GM19468 (cell line): Measurements from ENCODE around the gene ACTN1.

Experiments used
- ATAC-seq: cut with Tn5 transposase; IDR thresholded peaks from one replicate; pipeline ENCODE4 v1.9.1; 2021; ENCODE audit warnings: mild to moderate bottlenecking, moderate library complexity, moderate number of reproducible peaks; ENCODE audit not compliant: unreplicated experiment; ENCODE audit errors: extremely low read depth

ACTN1 gene

GRCh38 chr14:68897559-68898155, 81.4 kb downstream of the ACTN1 start:
- no peak for ATAC-seq

GRCh38 chr14:68896132-68896531, 83.0 kb downstream of the ACTN1 start:
- no peak for ATAC-seq

- ATAC-seq: no peak
Observed at GRCh38 chr14:68894802-68895703, 84.0 kb downstream of the ACTN1 start.

- no peak for ATAC-seq
Observed at GRCh38 chr14:68894123-68894522, 85.0 kb downstream of the ACTN1 start.

GRCh38 chr14:68893566-68893965, 85.5 kb downstream of the ACTN1 start:
- ATAC-seq: no peak

GRCh38 chr14:68892961-68893360, 86.1 kb downstream of the ACTN1 start:
- no peak for ATAC-seq

GRCh38 chr14:68891851-68892660, 87.0 kb downstream of the ACTN1 start:
- ATAC-seq: no peak

- ATAC-seq: no peak
Observed at GRCh38 chr14:68890173-68890931, 88.8 kb downstream of the ACTN1 start.

GRCh38 chr14:68888883-68889282, 90.2 kb downstream of the ACTN1 start:
- no peak for ATAC-seq

- ATAC-seq: no peak
Observed at GRCh38 chr14:68888025-68888850, 90.9 kb downstream of the ACTN1 start.

- ATAC-seq: no peak
Observed at GRCh38 chr14:68886109-68886434, 93.0 kb downstream of the ACTN1 start.

GRCh38 chr14:68885226-68886108, 93.6 kb downstream of the ACTN1 start:
- no peak for ATAC-seq

- ATAC-seq: no peak
Observed at GRCh38 chr14:68884031-68885030, 94.8 kb downstream of the ACTN1 start.

- no peak for ATAC-seq
Observed at GRCh38 chr14:68882235-68882634, 96.9 kb downstream of the ACTN1 start.

- no peak for ATAC-seq
Observed at GRCh38 chr14:68881396-68881795, 97.7 kb downstream of the ACTN1 start.

- no peak for ATAC-seq
Observed at GRCh38 chr14:68880581-68881105, 98.5 kb downstream of the ACTN1 start.
